GM12874 (cell line): Measurements from ENCODE around the gene ATAD3A.

ENCODE experiments used
- CTCF ChIP-seq: IDR thresholded peaks from 2 replicates; pipeline ENCODE4 v1.5.1; 2011; ENCODE audit warnings: low read depth, mild to moderate bottlenecking, control low read depth, low read length, moderate library complexity; ENCODE audit not compliant: insufficient read depth

ATAD3A gene

GRCh38 chr1:1540090-1540817, 28.3 kb downstream of the ATAD3A start, which contains the start of gene TMEM240:
TSS of gene TMEM240 (minus strand) at chr1:1540624. CDS start at chr1:1540346, 278 bp downstream.
- no peak for TF ChIP-seq CTCF

GRCh38 chr1:1540818-1541628, 29.1 kb downstream of the ATAD3A start:
- TF ChIP-seq CTCF = no peak

- no peak for TF ChIP-seq CTCF
These were observed 30.2 kb downstream of the ATAD3A start for GRCh38 chr1:1541956-1542765.

GRCh38 chr1:1542766-1543705, 31.1 kb downstream of the ATAD3A start:
- TF ChIP-seq CTCF = no peak

GRCh38 chr1:1543706-1544099, 31.7 kb downstream of the ATAD3A start:
- no peak for TF ChIP-seq CTCF

GRCh38 chr1:1544544-1544943, 32.6 kb downstream of the ATAD3A start:
- TF ChIP-seq CTCF = no peak
